Measurements from ENCODE around the gene TWF2.

Gene TWF2

GRCh38 chr3:52182691-52183090 is 56.3 kb downstream of the TWF2 start:
- Histone ChIP-seq H3K36me3 (ENCODE audit: insufficient read depth, low read length) (no peaks in the 10 kb centered on the region), H3K27me3 (ENCODE audit: insufficient read depth, low read length) (peaks cover 4% of the 10 kb centered on the region), H3K4me3 (ENCODE audit: low read length) (no peak overlapping the region), H2AFZ (ENCODE audit: low read depth, low read length) (no peak overlapping the region), H3K9me3 (ENCODE audit: low read length) (no peaks in the 10 kb centered on the region), H3K4me1 (ENCODE audit: insufficient read depth, low read length) (no peaks in the 10 kb centered on the region)

GRCh38 chr3:52182196-52182595 is 56.8 kb downstream of the TWF2 start:
- no peaks in the 10 kb centered on the region for H3K36me3 ChIP-seq (ENCODE audit: insufficient read depth, low read length)
- H3K4me1 ChIP-seq (ENCODE audit: insufficient read depth, low read length): no peaks in the 10 kb centered on the region
- no peak overlapping the region for H2AFZ ChIP-seq (ENCODE audit: low read depth, low read length)
- H3K27me3 ChIP-seq (ENCODE audit: insufficient read depth, low read length): peaks cover 5% of the 10 kb centered on the region
- no peak overlapping the region for H3K4me3 ChIP-seq (ENCODE audit: low read length)
- H3K9me3 ChIP-seq (ENCODE audit: low read length): no peaks in the 10 kb centered on the region

DNA sequence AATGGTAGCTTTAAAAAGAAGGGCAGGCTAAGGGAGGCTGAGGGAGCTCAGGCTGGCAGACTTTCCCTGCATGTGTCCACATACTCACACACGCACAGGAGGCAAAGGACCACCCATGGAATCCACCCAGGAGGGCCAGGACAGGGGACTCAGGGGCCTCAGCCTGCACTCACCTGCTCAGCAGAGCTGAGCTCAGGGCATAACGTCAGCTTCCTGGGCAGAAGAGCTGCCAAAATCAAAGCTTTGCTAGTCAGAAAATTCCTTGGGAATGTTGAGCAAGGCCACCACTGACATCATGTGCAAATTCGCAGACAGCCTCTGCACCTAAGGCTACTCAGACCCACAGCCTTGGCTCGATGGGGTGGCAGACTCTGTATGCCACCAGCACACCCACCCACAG is 57.4 kb downstream of the TWF2 start:
- Histone ChIP-seq H3K9me3 (ENCODE audit: low read length) (no peaks in the 10 kb centered on the region), H3K27me3 (ENCODE audit: insufficient read depth, low read length) (peaks cover 5% of the 10 kb centered on the region), H2AFZ (ENCODE audit: low read depth, low read length) (no peak overlapping the region), H3K4me3 (ENCODE audit: low read length) (no peak overlapping the region), H3K36me3 (ENCODE audit: insufficient read depth, low read length) (no peaks in the 10 kb centered on the region), H3K4me1 (ENCODE audit: insufficient read depth, low read length) (no peaks in the 10 kb centered on the region)
